B cell (primary cell): ENCODE results near the gene TMEM45A. TPM values are rescaled to one million over a fixed set of nuclear protein-coding genes. Genes with fewer than 3 reads are reported as not detected.

Experiments used
- ATAC-seq: fragments of 200-7000 bp; cut with Tn5 transposase; one replicate; pipeline ENCODE4 v1.10.0; 2021; ENCODE audit warnings: low read depth, mild to moderate bottlenecking, moderate number of reproducible peaks, moderate library complexity
- CTCF ChIA-PET: fragments of 350-600 bp; sonication (Branson Sonifier 250); formaldehyde crosslinking; loops from one replicate; lab custom pipeline; 2021; ENCODE audit warnings: antibody characterized with exemption, inconsistent platforms; lab: Charles Lee
- POLR2A ChIA-PET: fragments of 350-600 bp; sonication (Branson Sonifier 250); formaldehyde crosslinking; loops from one replicate; lab custom pipeline; 2021; ENCODE audit warnings: antibody characterized with exemption; lab: Charles Lee
- DNase-seq: peaks from one replicate; pipeline ENCODE4 v3.0.0; 2013
- H2AFZ ChIP-seq: 2 replicates; pipeline ENCODE4 v1.6.1; 2012; ENCODE audit warnings: mild to moderate bottlenecking, low read depth, low read length; ENCODE audit not compliant: insufficient read depth, poor library complexity, severe bottlenecking
- H3K27ac ChIP-seq, 2 donors: 1 replicate in 1 of 2; 2 replicates in 1 of 2; pipeline ENCODE4 v1.5.1; 2012 to 2013; ENCODE audit warnings: low read length in 2 of 2, mild to moderate bottlenecking in 2 of 2, moderate library complexity in 1 of 2
- H3K27me3 ChIP-seq, 4 experiments: fragments of 200-600 bp in 1 of 4; sonication (generic) in 1 of 4; replicated peaks in 1 of 4; 1 replicate in 2 of 4; 2 replicates in 2 of 4; pipeline versions ENCODE4 v1.6.1 to v1.7.0; 2013 to 2016; ENCODE audit warnings: low read length in 3 of 4, mild to moderate bottlenecking in 2 of 4, mixed read lengths in 1 of 4, moderate library complexity in 1 of 4; ENCODE audit not compliant: insufficient read depth in 4 of 4, control insufficient read depth in 3 of 4; ENCODE audit errors: control extremely low read depth in 1 of 4
- H3K36me3 ChIP-seq, 2 experiments: replicated peaks in 1 of 2; 1 replicate in 1 of 2; 2 replicates in 1 of 2; pipeline versions ENCODE4 v1.6.1 to v1.7.1; 2013; ENCODE audit warnings: low read length in 1 of 2; ENCODE audit not compliant: insufficient read depth in 2 of 2, control insufficient read depth in 1 of 2; ENCODE audit errors: control extremely low read depth in 1 of 2, extremely low read depth in 1 of 2
- H3K4me1 ChIP-seq, 2 donors: fragments of 200-600 bp in 1 of 2; sonication (generic) in 1 of 2; 1 replicate in 1 of 2; 2 replicates in 1 of 2; pipeline versions ENCODE4 v1.5.1 to v1.6.1; 2013 to 2017; ENCODE audit warnings: low read length in 2 of 2; ENCODE audit not compliant: control insufficient read depth in 2 of 2, insufficient read depth in 2 of 2
- H3K4me2 ChIP-seq: replicated peaks from 2 replicates; pipeline ENCODE3; 2012; ENCODE audit warnings: mild to moderate bottlenecking, low read depth, low read length; ENCODE audit not compliant: poor library complexity, severe bottlenecking
- H3K4me3 ChIP-seq, 5 experiments: fragments of 200-600 bp in 1 of 5; sonication (generic) in 1 of 5; 1 replicate in 3 of 5; 2 replicates in 2 of 5; pipeline versions ENCODE4 v1.5.1 to v1.7.0; 2011 to 2016; ENCODE audit warnings: low read length in 4 of 5, mild to moderate bottlenecking in 4 of 5, low read depth in 2 of 5, control low read depth in 1 of 5, moderate library complexity in 1 of 5; ENCODE audit not compliant: insufficient read depth in 1 of 5; ENCODE audit errors: control extremely low read depth in 1 of 5, extremely low read depth in 1 of 5
- H3K79me2 ChIP-seq: fragments of 200-600 bp; sonication (generic); one replicate; pipeline ENCODE4 v1.6.0; 2016; ENCODE audit warnings: low read length; ENCODE audit not compliant: control insufficient read depth, insufficient read depth
- H3K9ac ChIP-seq: fragments of 200-600 bp; sonication (generic); 2 replicates; pipeline ENCODE4 v1.6.1; 2017; ENCODE audit warnings: mild to moderate bottlenecking, low read length, moderate library complexity
- H3K9me3 ChIP-seq, 3 donors: one replicate each; pipeline versions ENCODE4 v1.6.1 to v1.7.1; 2013; ENCODE audit warnings: low read length in 2 of 3; ENCODE audit not compliant: control insufficient read depth in 2 of 3, insufficient read depth in 1 of 3; ENCODE audit errors: control extremely low read depth in 1 of 3
- H4K20me1 ChIP-seq: 2 replicates; pipeline ENCODE4 v1.6.0; 2012; ENCODE audit warnings: mild to moderate bottlenecking, low read length; ENCODE audit not compliant: insufficient read depth, control insufficient read depth, poor library complexity, severe bottlenecking
- H3K27ac Mint-ChIP-seq: one replicate; pipeline ENCODE4 v1.8.0; 2021; ENCODE audit warnings: mixed read lengths
- H3K27me3 Mint-ChIP-seq: one replicate; pipeline ENCODE4 v1.8.0; 2021; ENCODE audit warnings: mixed read lengths
- H3K4me1 Mint-ChIP-seq: one replicate; pipeline ENCODE4 v1.8.0; 2021; ENCODE audit warnings: mixed read lengths
- H3K4me3 Mint-ChIP-seq: one replicate; pipeline ENCODE4 v1.8.0; 2021; ENCODE audit warnings: mixed read lengths
- H3K9me3 Mint-ChIP-seq: one replicate; pipeline ENCODE4 v1.8.0; 2022; ENCODE audit warnings: mixed read lengths; ENCODE audit not compliant: insufficient read depth
- EZH2 ChIP-seq: IDR thresholded peaks from 2 replicates; pipeline ENCODE4 v1.6.1; 2012; ENCODE audit warnings: borderline replicate concordance, low read depth, mild to moderate bottlenecking, moderate library complexity, low read length; ENCODE audit not compliant: insufficient read depth, poor library complexity, severe bottlenecking
- WGBS: methylation state at CpG from one replicate; pipeline ENCODE4 v1.1.5; 2013; ENCODE audit warnings: missing lambda C conversion rate; ENCODE audit not compliant: insufficient coverage; 5-methylcytosine and 5-hydroxymethylcytosine counted together
- intact Hi-C: fragments of 100-400 bp; cut with micrococcal nuclease; formaldehyde crosslinking; loops from one replicate; pipeline ENCODE4 v1.10.0; 2022
- polyA plus RNA-seq: library from polyadenylated mRNA; depleted of rRNA; stranded (reverse); fragments of >200 nt; gene quantifications from 2 replicates; pipeline ENCODE4 v1.2.3, GENCODE V29; 2012
- total RNA-seq, 2 donors: library from RNA; stranded (reverse); fragments of 120-200 nt in 1 of 2; gene quantifications; 1 replicate in 1 of 2; 2 replicates in 1 of 2; pipeline versions ENCODE4 v1.2.3 to v1.2.4, GENCODE V29; 2013 to 2022
- TF ChIP-seq, protein P1 (sequence below): fragments of 200-600 bp; IDR thresholded peaks from one replicate; pipeline ENCODE4 v1.8.0; 2022; ENCODE audit warnings: antibody characterized with exemption, mild to moderate bottlenecking

The TMEM45A gene
- total and polyA plus RNA-seq, 2 donors (not counting 1 experiment from before 2014, with no cell fraction given), result 0.20 TPM; not detected in 1

DNA sequence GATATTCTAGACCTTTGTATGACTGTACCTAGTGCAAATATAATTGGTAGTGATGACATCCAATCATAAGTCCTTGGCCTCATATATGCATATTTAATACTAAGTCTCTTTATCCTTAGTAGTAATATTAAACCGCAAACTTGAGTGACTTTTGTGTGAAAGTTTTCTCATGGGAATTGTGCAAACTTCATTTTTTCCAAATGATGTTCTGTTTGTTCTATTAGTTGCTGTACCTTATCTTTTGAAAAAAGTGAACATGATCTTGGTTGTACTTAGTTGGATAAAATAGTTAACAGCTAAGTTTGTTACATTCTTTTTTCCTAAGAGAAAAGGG, 43.2 kb downstream of the TMEM45A start:
- H3K27ac Mint-ChIP-seq, result no peak overlapping the region
- H3K4me1 Mint-ChIP-seq, result no peaks in the 10 kb centered on the region
- no peak overlapping the region for H2AFZ ChIP-seq
- no peak overlapping the region for H3K4me3 ChIP-seq
- H3K9ac ChIP-seq, result no peak overlapping the region
- no peaks in the 10 kb centered on the region for H4K20me1 ChIP-seq
- DNase-seq, result no peak
- no peak for ATAC-seq
- peaks cover 2% of the 10 kb centered on the region for H3K27me3 Mint-ChIP-seq
- TF ChIP-seq EZH2, result no peak
- TF ChIP-seq, protein P1, sequence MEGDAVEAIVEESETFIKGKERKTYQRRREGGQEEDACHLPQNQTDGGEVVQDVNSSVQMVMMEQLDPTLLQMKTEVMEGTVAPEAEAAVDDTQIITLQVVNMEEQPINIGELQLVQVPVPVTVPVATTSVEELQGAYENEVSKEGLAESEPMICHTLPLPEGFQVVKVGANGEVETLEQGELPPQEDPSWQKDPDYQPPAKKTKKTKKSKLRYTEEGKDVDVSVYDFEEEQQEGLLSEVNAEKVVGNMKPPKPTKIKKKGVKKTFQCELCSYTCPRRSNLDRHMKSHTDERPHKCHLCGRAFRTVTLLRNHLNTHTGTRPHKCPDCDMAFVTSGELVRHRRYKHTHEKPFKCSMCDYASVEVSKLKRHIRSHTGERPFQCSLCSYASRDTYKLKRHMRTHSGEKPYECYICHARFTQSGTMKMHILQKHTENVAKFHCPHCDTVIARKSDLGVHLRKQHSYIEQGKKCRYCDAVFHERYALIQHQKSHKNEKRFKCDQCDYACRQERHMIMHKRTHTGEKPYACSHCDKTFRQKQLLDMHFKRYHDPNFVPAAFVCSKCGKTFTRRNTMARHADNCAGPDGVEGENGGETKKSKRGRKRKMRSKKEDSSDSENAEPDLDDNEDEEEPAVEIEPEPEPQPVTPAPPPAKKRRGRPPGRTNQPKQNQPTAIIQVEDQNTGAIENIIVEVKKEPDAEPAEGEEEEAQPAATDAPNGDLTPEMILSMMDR, result no peak
- H3K27ac ChIP-seq, result no peak overlapping the region
- ChIA-PET CTCF (no interaction called here), POLR2A (no interaction called here)
- no peaks in the 10 kb centered on the region for H3K36me3 ChIP-seq
- WGBS, result no CpG with 5 or more reads among the region's 1 CpG
- H3K4me3 Mint-ChIP-seq, result no peak overlapping the region
- peaks cover 2% of the 10 kb centered on the region for H3K9me3 Mint-ChIP-seq
- H3K4me2 ChIP-seq, result no peak overlapping the region
- no peaks in the 10 kb centered on the region for H3K79me2 ChIP-seq
- H3K4me1 ChIP-seq, result no peaks in the 10 kb centered on the region
- no peaks in the 10 kb centered on the region for H3K27me3 ChIP-seq
- intact Hi-C loops, result no loop called here
- no peaks in the 10 kb centered on the region for H3K9me3 ChIP-seq

DNA sequence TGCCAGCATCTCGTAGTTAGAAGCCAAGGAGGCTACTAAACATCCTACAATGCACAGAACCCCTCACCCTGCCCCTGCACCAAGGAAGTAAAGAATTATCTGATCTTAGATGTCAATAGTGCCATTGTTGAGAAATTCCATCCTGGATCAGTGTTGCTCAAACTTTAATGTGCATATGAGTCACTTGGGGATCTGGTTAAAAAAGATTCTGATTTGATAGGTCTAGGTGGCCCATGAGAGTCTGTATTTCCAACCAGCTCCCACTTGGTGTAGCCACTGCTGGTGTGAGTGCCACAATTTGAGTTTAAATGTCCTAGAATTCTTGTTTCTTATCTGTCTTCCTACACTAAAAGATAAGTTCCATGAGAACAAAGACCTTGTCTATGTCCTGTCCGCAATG, 43.7 kb downstream of the TMEM45A start:
- no peaks in the 10 kb centered on the region for H3K9me3 ChIP-seq
- H3K9me3 Mint-ChIP-seq, result peaks cover 2% of the 10 kb centered on the region
- H3K4me2 ChIP-seq, result no peak overlapping the region
- no peak overlapping the region for H3K4me3 ChIP-seq
- H3K27me3 ChIP-seq, result no peaks in the 10 kb centered on the region
- ATAC-seq (no peak), DNase-seq (no peak)
- H3K36me3 ChIP-seq, result no peaks in the 10 kb centered on the region
- no peaks in the 10 kb centered on the region for H3K4me1 Mint-ChIP-seq
- no peak overlapping the region for H3K27ac Mint-ChIP-seq
- H2AFZ ChIP-seq, result no peak overlapping the region
- no peak overlapping the region for H3K4me3 Mint-ChIP-seq
- H4K20me1 ChIP-seq, result no peaks in the 10 kb centered on the region
- no peak overlapping the region for H3K27ac ChIP-seq
- no peaks in the 10 kb centered on the region for H3K79me2 ChIP-seq
- WGBS, result no CpG with 5 or more reads among the region's 2 CpGs
- ChIA-PET CTCF (no interaction called here), POLR2A (no interaction called here)
- intact Hi-C loops, result no loop called here
- TF ChIP-seq EZH2, result no peak
- TF ChIP-seq, protein P1, result no peak
- no peak overlapping the region for H3K9ac ChIP-seq
- H3K4me1 ChIP-seq, result no peaks in the 10 kb centered on the region
- peaks cover 2% of the 10 kb centered on the region for H3K27me3 Mint-ChIP-seq
